ENCODE results near the gene GUCD1.
"Not testable (repeated sequence)": the region's sequence is repeated elsewhere in the genome, so short reads cannot be mapped to it uniquely, and the experiment has no call there.

GUCD1 gene

DNA sequence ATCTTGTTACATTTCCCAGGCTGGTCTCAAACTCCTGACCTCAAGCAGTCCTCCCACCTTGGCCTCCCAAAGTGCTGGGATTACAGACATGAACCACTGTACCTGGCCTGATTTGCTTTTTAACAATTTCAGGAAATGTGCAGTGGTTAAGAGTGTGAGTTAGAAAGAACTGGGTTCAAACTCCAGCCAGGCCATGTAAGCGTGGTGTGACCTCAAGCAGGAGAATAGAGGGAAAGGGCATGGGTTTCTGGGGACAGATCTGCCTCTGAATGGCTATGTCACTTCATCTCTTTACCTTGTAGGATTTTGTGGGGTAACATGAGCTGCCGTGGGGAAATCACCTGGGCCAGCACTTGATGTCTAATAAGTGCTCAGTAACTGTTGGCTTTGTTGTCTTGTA, 10.1 kb upstream of the GUCD1 start:
- no peak for DNase-seq (ENCODE audit: low read depth in 3 of 3)

DNA sequence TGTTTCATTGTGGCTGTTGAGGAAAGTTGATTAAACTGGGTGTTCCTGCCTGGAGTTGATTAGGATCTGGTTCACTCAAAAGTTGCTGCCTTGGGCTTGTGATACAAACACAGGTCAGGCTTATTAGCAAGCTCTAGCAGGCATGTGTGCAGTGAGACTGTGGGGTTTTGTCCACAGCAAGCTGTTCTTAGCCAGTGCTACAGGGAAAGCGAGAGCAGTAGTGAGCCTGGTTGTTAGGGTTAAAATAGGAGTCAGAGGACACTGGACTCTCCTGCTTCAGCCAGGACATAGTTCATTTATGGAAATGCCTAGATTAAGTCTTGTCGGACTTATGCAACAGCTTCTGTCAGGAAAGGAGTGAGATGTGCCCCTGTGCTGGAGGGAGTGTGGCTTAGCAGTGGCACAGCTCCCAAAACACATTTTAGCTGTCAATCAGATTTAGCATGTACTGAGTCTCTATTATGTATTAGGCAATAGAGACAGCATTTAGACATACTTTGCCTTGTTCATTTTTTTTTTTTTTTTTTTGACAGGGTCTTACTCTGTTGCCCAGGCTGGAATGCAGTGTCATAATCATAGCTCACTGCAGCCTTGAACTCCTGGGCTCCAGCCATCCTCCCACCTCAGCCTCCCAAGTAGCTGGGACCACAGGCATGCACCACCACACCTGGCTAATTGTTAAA, 9.6 kb upstream of the GUCD1 start:
- DNase-seq (ENCODE audit: low read depth in 3 of 3) = no peak

DNA sequence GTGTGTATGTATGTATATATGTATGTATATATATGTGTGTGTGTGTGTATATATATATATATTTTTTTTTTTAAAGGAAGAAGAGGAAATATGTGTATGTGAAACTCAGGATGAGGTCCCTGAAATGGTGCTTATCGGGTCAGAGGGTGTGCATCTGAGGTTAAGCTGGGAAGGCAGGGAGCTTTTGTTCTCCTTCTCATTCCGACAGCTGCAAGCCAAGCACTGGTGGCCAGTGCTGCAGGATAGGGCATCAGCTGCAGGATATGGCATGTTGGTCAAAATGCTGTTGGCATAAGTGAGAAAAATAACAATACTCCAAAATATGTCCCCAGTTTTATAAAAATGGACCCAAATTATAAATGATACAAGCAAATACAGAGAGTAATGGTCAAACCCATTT, 8.3 kb upstream of the GUCD1 start:
- DNase-seq (ENCODE audit: low read depth in 3 of 3) = no peak

DNA sequence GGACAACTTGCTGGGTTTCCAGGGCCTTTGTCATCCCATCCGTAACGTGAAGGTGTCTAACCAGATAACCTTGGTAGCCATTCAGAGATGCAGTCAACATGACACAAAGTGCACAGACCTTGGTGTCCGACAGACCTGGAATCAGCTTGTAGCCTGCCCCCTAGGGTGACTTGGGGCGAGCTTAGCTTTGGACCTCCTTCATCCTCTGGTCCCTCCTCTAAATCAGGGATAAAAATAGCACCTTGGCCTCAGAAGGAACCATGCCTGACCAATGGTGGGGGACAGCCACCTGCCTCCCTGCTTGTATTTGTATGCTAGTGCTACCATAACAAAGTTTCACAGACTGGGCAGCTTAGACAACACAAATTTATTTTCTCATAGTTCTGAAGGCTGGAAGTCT, 4.5 kb upstream of the GUCD1 start:
- no peak for DNase-seq (ENCODE audit: low read depth in 3 of 3)

DNA sequence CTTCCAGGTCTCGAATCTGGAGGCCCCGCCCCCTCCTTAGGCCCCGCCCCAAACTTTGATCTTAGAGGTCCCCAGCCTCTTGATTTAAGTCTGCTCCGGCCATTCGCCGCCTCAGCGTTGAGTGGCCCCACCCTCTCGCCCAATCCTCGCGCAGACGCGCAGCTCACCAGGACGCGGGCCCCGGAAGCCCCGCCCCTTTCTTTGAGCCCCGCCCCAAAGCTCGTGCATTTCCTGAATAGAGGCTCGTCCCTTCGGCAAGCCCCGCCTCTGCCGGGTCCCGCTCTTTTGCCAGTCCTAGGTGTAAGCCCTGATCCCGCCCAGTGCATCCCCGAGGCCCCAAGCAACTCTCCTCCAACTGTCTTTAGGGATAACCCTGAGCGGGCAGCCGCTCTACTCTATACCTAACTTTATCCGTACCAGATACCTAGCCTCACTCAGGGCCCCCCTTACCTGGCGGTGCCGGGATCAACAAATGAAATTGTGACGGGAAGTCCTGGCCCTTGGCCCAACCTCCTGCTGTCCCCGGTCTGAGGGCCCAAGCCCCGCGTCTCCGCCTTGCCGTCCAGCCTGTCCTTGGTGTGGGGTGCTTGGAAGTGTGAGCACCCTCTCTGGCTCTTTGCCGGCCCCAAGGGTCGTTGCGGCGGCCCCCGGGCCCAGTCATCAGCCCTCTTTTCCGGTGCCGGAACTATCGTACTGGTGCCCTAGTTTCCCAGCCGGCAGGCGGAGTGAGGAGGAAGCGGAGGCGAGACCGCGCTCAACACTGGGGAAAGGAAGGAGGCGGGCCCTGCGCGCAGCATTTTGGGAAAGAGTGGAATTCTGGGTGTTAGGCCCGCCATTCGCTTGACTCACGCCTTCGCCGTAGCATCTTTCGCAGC, 464 bp upstream of the GUCD1 start, which contains the start of gene SNRPD3:
Gene SNRPD3, plus strand, starts transcription at position 835 of the 875 bp plus-strand sequence. CDS start 1,676 bp downstream, outside the sequence.
- peak; percentile 99 to 100 (median 100) for DNase-seq (ENCODE audit: low read depth in 3 of 3)

DNA sequence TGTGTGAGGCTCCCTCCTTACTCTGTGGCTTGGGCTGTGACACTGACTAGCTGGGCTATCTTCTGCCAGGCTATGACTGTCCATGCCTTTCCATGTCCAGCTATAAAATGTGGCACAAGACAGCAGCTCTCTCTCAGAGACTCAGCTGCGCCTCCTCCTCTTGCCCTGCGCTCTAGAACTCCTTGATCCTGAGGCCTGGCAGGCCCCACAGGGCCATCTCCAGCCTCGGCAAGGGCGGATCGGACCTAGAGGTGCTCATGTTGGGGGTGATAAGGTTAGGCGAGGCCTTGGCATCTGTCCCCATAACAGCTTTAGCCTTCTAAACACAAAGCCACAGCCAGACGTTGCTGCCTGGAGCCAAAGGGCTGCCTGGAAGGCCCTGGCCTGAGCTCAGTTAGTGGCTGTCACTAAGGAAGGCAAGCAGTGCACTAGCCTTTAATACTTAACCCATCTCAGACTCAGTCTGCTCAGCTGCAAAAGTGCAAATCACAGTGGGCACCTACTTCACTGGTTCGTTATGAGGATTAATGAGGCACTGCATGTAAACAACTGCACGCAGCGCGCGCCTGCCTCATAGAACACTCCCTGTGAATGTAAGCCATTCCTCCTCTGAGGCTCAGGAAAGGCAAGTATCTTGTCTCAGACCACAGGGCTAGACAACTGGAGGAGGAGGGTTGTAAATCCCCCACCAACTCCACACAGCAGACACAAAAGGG, 1.2 kb downstream of the GUCD1 start:
- DNase-seq (ENCODE audit: low read depth in 3 of 3) = no peak

DNA sequence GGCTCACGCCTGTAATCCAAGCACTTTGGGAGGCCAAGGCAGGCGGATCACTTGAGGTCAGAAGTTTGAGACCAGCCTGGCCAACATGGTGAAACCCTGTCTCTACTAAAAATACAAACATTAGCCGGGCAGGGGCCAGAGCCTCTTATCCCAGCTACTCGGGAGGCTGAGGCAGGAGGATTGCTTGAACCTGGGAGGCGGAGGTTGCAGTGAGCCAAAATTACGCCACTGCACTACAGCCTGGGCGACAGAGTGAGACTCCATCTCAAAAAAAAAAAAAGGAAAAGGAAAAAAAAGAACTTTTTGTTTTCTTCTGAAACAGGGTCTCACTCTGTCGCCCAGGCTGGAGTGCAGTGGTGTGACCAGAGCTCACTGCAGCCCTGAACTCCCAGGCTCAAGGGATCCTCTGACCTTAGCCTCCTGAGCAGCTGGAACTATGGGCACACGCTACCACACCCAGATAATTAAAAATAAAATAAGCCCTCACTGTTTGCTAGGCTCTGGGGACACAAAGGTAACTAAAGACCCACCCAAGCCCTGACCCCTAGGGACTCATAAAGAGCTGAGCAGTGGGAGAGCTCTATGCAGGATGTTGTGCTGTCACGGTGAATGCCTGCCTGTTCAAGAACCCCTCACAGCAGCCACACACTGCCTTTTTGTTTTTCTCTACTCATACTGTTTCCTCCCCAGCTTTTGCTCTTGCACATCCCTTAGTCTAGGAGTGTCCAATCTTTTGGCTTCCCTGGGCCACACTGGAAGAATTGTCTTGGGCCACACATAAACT, 2.2 kb downstream of the GUCD1 start:
- not testable (repeated sequence) for DNase-seq (ENCODE audit: low read depth in 3 of 3)

DNA sequence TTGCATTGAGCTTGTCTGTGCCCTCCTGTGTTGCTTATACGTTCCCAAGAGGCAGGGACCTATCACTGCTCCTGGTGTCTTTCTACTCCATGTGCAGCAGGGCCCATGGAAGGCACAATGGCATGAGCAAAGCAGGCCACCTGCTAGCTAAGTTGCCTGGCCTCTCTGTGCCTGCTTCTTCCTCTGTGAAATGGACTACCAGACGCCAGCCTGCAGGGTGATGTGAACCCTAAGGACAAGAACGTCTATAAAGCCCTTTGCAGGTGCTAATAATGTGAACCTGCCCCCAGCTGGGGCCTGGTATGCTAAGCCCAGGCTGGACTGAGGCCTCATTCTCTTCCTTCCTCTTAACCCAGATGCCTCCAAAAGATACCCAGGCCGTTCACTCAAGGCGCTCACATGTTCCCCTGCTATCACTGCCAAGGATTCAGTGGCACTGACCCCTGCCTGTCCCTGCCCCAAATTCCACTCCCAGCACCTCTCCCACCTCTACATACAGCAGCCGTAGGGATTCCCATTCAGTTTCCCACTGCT, 4.0 kb downstream of the GUCD1 start:
- DNase-seq (ENCODE audit: low read depth in 3 of 3) = no peak

DNA sequence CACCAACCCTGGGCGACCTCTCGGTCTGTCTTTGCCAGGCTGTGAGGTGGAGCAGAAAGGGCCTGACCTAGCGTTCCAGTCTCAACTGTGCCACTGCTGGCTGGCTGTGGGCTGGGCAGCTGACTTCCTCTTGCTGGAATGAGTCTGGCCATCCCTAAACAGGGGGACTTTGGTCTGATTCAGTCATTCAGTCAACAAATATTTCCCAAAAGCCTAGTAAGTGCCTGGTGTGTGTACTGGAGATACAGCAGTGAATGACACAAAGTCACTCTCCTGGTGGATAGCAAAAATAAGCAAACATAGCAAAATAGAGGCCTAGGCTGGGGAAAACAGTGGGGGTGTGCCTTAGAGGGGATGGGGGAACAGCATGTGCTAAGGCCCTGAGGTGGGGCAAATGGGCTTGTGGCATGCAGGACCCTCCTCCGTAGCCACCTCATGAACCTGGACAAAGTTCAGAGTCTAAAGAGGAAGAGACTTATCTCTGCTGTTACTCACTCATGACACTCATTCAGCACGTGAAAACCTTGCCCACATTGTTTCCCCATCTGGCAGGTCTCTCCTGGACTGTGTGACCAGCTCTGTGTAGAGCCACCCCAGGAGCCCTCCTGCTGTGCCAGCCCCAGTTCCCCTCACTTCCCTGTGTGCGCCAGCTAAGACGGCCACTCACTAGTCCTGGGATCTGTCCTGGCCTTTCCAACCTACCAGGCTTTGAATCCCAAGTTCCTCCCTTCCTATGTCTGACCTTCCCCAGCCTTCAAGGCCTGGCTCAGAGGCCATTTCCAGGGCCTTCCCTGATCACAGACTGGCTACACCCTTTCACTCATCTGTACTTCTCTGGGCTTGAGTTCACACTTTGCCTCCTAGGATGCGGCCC, 4.7 kb downstream of the GUCD1 start:
- DNase-seq (ENCODE audit: low read depth in 3 of 3) = no peak

DNA sequence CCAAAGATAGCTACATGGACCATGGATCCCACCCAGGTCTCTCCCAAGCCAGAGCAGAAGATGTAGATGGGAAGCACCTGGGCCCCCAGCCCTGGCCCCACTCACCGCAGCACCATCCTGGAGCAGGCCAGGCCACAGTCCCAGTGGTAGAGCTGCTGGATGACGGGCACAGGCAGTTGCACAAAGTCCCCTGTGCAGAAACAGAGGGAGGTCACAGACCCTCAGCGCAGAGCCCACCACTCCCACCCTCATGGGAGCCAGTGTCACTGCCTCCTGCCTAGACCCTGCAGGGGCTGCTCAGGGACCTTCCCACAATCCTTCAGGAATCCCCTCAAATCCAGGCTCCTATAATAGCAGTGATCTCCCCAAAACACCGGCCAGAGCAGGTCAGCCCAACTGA, 6.1 kb downstream of the GUCD1 start:
- DNase-seq (ENCODE audit: low read depth in 3 of 3) = no peak

DNA sequence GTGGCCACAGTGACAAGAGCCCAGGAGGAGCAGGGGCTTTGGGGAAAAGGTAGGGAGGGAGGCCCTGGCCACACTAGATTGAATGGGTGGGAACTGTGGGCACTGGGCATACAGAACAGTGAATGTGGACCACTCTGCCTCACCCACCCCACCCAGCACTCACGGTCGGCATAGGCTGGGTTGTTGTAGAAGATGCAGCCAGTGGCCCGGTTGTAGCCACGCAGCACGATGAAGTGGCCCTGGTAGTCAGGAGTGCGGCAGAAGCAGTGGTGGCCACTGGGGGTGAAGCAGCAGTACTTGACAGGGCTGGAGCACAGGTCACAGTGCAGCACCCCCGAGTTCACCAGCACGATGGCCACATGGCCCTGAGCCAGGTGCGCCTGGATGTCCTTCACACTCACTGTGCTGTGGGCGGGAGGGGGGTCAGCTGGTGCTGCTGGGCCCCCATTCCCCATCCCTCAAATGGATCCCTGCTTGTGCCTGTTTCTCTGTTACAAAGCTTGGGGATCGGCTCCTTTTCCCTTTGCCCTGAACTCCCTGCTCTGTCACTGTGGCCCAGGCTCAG, 11.2 kb downstream of the GUCD1 start:
- no peak for DNase-seq (ENCODE audit: low read depth in 3 of 3)

DNA sequence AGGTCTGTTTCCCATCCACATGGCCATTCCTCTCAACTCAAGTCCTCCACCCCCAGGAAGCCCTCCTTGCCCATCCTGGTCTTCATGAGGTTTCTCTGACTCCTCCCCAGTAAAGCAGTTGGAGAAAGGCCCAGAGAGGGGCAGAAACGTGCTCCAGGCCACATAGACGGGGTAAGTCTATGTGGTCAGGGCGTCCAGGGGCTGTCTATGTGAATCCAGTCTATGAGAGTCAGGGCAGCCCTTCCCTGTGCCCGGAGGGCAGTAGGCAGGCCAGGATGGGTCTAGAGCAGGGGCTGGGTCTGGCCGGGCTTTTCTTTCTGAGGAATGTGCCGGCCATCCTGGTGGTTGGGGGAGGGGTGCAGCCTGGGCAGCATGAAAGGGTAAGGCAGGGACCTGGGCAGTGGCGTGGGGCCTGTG, 11.7 kb downstream of the GUCD1 start:
- no peak for DNase-seq (ENCODE audit: low read depth in 3 of 3)

DNA sequence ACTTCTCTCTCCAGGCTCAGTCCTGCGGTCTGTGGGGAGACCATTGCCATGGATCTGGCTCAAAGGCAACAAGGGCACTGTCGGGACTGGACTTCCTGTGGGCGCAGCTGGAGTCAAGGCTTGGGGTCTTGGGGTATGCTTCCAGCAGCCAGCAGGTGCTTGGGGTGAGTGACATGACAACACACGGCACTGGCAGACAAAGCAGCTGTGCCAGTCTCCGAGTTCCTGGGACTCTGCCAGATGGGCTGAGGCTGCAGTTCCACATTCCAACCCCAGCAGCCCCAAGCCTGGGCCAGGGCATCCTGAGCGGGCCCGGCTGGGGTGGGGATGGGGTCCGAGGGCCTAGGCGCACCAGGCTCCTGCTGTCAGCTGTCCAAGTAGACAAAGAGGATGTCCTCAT, 12.3 kb downstream of the GUCD1 start:
- DNase-seq (ENCODE audit: low read depth in 3 of 3) = no peak

DNA sequence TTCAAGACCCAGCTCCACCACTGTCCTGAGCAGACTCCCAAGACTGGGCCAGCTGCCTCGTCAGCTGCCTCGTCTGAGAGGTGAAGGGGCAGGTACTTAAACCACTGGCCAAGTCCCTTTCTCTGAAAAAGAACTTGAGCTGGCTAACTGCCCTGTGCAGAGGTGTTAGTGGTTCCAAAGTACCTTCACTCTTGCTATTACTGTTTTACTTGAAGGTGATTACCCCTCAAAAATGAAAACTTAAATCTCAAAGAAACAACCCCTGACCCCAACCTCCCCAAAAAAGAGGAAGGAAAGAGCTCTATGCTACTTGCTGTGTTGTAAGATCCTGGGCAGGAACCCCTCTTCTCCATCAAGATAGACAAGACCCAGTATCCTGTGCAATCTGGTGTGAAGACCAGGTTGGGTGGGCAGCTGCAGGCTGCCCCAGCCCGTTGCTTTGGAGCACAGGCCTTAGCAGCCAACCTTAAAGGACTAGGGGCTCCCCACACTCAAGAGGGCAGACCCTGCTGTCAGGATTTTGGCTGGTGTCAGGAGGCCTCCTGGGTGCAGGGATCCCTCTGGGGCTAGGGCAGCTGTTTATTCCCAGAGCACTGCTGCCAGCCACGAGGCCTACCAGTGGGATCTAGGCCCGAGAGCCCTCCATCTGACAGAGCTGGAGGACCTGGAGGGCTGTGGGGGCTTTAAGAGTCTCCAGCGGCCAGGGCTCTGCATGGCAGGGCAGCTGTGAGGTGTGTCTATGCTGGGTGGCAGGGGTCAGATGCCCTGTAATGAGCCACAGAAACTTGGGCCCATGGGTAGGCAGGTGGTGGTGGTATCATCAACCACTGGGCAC, 13.0 kb downstream of the GUCD1 start:
- DNase-seq (ENCODE audit: low read depth in 3 of 3) = no peak

DNA sequence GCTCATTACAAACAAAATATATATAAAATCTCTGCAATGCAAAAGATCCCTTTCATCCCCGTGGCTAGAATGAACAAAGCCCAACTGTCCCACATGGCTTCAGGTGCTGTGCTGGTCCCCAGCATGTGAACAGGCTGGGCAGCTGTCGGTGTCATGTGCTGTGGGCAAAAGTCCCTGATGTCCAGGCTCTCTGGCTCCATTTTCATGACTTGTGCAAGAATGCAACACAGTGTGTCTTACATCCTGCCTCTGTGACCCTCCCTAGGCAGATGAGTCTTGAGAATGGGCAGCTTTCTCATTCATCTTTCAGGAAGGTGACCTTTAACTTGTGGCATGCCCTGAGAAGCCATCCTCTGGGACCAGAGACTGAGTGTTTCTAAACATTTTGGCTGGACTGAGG, 14.5 kb downstream of the GUCD1 start:
- DNase-seq (ENCODE audit: low read depth in 3 of 3) = no peak

DNA sequence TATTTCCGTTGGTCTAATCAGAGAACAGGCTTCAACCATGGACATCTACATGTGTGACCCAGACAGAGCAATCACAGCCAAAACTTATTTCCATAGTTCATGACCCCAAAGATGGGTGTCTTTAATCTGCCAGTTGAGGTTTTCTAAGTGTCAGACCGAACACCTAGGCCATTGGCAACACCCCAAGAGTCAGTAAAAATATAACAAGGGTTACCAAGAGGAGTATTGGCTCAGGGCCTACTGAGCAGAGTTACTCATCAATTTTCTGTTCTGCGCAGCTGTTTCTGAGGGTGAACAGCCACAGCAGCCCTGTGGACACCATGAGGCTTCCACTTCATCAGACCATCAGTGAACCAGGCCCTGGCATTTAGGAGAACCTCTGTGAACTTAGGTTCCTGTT, 18.8 kb downstream of the GUCD1 start:
- no peak for DNase-seq (ENCODE audit: low read depth in 3 of 3)

DNA sequence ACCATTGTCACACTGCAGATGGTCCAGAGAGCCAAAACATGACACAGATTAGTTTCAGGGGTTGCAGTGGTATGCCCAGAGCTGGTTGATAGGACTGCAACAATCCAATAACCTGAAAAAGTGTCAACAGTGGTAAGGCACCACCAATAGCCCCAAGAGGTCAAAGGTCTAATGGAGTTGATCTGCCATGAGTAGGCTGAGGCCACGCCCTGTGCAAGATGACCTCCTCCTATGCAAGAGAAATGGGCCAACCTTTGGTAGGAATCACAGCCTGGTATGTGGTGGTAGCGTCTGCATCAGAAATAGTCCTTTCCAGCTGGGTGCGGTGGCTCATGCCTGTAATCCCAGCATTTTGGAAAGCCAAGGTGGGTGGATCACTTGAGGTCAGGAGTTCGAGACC, 19.6 kb downstream of the GUCD1 start:
- DNase-seq (ENCODE audit: low read depth in 3 of 3) = no peak

DNA sequence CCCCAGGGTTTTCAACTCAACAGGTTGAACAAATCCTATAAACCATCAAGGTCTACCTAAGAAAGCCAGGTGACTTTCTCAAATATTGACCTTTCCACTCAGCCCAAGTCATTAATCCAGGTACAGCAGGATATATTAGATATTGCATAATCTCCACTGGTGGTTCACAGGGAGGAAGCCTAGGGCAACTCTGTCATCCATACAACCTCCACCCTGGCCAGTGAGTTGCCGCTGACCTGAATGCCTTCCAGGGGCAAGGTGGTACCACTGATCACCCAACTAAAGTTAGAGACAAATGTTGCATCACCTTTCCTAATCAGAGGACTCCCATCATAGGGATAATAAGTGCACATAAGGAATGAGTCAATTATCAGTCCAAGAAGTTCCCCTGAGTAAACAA, 22.9 kb downstream of the GUCD1 start:
- DNase-seq (ENCODE audit: low read depth in 3 of 3) = no peak

DNA sequence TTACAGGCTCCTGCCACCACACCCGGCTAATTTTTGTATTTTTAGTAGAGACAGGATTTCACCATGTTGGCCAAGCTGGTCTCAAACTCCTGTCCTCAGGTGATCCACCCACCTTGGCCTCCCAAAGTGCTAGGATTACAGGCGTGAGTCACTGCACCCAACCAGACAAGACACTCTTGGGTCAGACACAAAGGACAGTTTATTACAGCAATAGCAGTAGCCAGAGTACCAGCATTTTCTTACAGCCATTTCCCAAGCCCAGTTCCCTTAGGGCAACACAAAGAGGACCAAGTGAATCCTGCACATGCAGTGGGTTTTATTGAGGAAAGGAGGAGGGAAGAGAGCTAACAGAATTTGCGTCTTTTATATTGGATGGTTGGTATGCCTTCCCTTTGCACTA, 24.0 kb downstream of the GUCD1 start:
- DNase-seq (ENCODE audit: low read depth in 3 of 3) = not testable (repeated sequence)
